Kidney epithelial cell (primary cell): Measurements from ENCODE around the gene PTK7. TPM values are rescaled to one million over a fixed set of nuclear protein-coding genes. Genes with fewer than 3 reads are reported as not detected.

Experiments used
- DNase-seq: peaks from one replicate; pipeline ENCODE4 v3.0.0-alpha.2; 2010; ENCODE audit warnings: low read depth
- H3K27me3 ChIP-seq: 2 replicates; pipeline ENCODE4 v1.6.0; 2011; ENCODE audit warnings: low read length; ENCODE audit not compliant: control insufficient read depth, insufficient read depth
- H3K36me3 ChIP-seq: 2 replicates; pipeline ENCODE4 v1.5.1; 2011; ENCODE audit warnings: low read length; ENCODE audit not compliant: control insufficient read depth, insufficient read depth
- H3K4me3 ChIP-seq: 2 replicates; pipeline ENCODE4 v1.5.1; 2011; ENCODE audit warnings: low read depth, mild to moderate bottlenecking, control low read depth, low read length
- total RNA-seq: library from RNA; depleted of rRNA; stranded (reverse); fragments of >200 nt; gene quantifications from 2 replicates; pipeline ENCODE4 v1.2.3, GENCODE V29; 2015
- TF ChIP-seq, protein P1 (sequence below): IDR thresholded peaks from 2 replicates; pipeline ENCODE4 v1.5.1; 2011; ENCODE audit warnings: mild to moderate bottlenecking, moderate library complexity, low read length, control low read depth, inconsistent platforms; ENCODE audit not compliant: insufficient read depth, poor library complexity, severe bottlenecking

Gene PTK7
- total RNA-seq, 1 donor from 2014 or later = 169 TPM

DNA sequence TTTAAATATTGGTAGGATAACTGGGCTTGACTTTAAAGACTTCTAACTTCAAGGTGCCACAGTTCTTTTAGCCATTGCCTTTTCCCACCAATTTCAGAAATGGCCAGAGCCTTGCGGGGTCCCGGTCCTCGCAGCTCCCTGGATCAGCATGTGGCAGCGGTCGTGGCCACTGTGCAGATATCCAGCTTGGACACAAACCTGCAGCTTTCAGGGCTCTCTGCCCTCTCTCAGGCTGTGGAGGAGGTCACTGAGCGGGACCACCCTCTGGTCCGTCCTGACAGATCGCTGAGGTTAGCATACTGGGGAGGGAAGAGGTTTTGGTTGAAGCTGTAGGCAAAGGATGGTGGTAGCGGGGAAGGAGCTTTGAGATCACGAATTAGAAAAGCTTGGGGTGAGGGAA is 112.3 kb downstream of the PTK7 start:
- no peaks in the 10 kb centered on the region for H3K27me3 ChIP-seq
- DNase-seq = no peak
- H3K36me3 ChIP-seq = peaks cover 3% of the 10 kb centered on the region
- H3K4me3 ChIP-seq = no peak overlapping the region
- TF ChIP-seq, protein P1, sequence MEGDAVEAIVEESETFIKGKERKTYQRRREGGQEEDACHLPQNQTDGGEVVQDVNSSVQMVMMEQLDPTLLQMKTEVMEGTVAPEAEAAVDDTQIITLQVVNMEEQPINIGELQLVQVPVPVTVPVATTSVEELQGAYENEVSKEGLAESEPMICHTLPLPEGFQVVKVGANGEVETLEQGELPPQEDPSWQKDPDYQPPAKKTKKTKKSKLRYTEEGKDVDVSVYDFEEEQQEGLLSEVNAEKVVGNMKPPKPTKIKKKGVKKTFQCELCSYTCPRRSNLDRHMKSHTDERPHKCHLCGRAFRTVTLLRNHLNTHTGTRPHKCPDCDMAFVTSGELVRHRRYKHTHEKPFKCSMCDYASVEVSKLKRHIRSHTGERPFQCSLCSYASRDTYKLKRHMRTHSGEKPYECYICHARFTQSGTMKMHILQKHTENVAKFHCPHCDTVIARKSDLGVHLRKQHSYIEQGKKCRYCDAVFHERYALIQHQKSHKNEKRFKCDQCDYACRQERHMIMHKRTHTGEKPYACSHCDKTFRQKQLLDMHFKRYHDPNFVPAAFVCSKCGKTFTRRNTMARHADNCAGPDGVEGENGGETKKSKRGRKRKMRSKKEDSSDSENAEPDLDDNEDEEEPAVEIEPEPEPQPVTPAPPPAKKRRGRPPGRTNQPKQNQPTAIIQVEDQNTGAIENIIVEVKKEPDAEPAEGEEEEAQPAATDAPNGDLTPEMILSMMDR = no peak

DNA sequence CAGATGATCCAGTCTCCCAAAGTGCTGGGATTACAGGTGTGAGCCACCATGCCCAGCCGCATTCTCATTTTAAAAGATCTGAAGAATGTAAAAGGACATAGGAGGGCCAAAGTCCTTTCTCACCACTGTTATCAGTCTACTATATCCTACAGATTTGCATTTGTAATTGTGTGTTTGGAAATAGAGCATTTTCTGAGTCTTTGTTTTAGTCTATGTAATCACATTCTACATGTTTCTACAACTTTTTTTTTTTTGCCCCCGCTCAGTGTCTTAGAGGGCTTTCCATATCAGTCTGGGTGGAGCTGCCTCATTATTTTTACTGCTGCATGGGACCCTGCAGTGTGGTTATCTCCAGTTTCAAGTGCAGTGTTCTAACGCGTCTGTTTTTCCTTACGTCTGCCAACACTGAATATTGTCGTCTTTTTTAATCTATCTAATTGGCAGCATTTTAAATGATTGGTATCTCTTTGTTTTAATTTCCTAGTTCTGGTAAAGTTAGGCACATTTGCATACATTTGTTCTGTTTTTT is 113.7 kb downstream of the PTK7 start:
- no peak overlapping the region for H3K4me3 ChIP-seq
- TF ChIP-seq, protein P1 = no peak
- peaks cover 3% of the 10 kb centered on the region for H3K36me3 ChIP-seq
- H3K27me3 ChIP-seq = no peaks in the 10 kb centered on the region
- no peak for DNase-seq

DNA sequence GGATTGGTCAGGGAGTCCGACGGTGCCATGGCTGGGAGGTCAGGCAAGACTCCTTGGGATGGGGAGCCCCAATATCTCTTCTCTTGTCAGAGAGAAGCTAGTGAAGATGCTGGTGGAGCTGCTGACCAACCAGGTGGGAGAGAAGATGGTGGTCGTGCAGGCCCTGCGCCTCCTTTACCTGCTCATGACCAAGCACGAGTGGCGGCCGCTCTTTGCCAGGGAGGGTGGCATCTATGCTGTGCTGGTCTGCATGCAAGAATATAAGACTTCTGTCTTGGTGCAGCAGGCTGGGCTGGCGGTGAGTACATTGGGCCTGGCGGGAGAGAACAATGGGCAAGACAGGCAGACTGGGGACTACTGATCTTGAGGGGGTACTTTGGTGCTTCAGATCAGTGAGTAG is 116.8 kb downstream of the PTK7 start:
- Histone ChIP-seq H3K27me3 (no peaks in the 10 kb centered on the region), H3K4me3 (no peak overlapping the region), H3K36me3 (no peaks in the 10 kb centered on the region)
- TF ChIP-seq, protein P1 = no peak
- DNase-seq = no peak

DNA sequence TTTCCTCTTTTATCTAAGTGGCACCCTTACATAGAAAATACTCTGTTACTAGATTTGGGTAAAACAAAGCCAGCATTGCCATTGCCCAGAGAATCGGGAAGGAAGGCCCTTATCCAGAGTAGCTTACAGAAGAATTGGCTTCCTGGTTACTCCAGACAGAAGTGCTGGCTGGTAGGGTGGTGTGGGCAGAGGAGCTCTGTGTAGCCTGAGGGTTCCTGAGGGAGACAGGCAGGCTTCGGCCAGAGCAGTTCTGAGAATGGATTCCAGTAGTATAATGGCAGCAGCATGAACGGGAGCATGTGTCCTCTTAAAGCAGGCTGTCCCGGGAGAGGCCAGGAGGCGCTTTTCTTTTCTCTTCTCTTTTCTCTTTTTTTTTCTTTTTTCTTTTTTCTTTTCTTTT is 117.8 kb downstream of the PTK7 start:
- no peaks in the 10 kb centered on the region for H3K36me3 ChIP-seq
- TF ChIP-seq, protein P1 = no peak
- no peaks in the 10 kb centered on the region for H3K27me3 ChIP-seq
- H3K4me3 ChIP-seq = no peak overlapping the region
- no peak for DNase-seq

DNA sequence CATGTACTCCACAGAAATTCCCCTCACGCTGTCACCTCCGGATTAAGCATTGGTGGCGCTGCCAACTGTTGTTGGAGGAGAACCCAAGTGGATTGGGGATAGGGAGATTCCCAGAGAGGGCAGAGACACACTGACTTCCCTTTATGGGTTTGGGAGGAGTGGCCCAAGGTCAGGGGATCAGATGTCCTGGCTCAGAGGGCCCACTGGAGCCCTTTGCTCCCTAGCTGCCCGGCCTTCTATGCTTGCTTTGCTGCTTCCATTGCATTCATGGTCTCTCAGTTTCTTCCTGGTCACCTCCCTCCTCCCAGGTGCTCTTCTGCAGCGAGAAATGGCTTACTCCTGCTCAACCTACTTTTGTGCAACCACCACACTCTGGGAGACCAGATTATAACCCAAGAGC is 120.2 kb downstream of the PTK7 start:
- no peak for DNase-seq
- no peak overlapping the region for H3K4me3 ChIP-seq
- H3K27me3 ChIP-seq = no peaks in the 10 kb centered on the region
- TF ChIP-seq, protein P1 = no peak
- no peaks in the 10 kb centered on the region for H3K36me3 ChIP-seq

DNA sequence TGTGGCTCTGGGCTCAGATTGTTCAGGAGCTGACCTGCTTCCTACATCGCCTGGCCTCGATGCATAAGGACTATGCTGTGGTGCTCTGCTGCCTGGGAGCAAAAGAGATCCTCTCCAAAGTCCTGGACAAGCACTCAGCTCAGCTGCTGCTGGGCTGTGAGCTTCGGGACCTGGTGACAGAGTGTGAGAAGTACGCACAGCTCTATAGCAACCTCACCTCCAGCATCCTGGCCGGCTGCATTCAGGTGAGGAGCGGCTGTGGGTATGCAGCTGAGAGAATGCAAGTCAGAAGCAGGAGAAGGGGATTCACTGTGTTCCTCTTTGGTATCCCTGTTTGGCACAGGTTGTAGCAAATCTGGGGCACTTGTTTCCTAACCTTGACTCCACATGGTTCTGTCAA is 123.8 kb downstream of the PTK7 start:
- TF ChIP-seq, protein P1 = no peak
- Histone ChIP-seq H3K27me3 (no peaks in the 10 kb centered on the region), H3K36me3 (no peaks in the 10 kb centered on the region), H3K4me3 (no peak overlapping the region)
- no peak for DNase-seq
